ENCODE data around the gene MRPL14. TPM values are rescaled to one million over a fixed set of nuclear protein-coding genes. Genes with fewer than 3 reads are reported as not detected.
A peak's percentile ranks its signal among the peaks of the same experiment; 100 is the strongest.

MRPL14 gene
- total and polyA plus RNA-seq, 9 of the 15 experiments (the other 6 are each of a cell fraction or from before 2014, with no cell fraction given), result 126 to 424 (median 165) TPM

- H3K4me3 ChIP-seq, result no peak overlapping the region
- peaks cover 94% of the 10 kb centered on the region for H3K36me3 ChIP-seq (ENCODE audit: control insufficient read depth, insufficient read depth, low read length)
- H3K9me3 ChIP-seq (replicated peaks; ENCODE audit: control insufficient read depth, insufficient read depth, low read depth, low read length), result no peaks in the 10 kb centered on the region
- intact Hi-C loops (cut with micrococcal nuclease), result no loop called here
- H3K4me1 ChIP-seq (replicated peaks in 1 of 2; ENCODE audit: control insufficient read depth in 2 of 2, insufficient read depth in 2 of 2, low read length in 2 of 2), result peaks cover 0 to 6% of the 10 kb centered on the region in 2 experiments; a peak in 2 of 5 replicates
- in situ Hi-C loops (cut with MboI), result no loop called here
- H3K79me2 ChIP-seq (ENCODE audit: control insufficient read depth, insufficient read depth, low read length), result peaks cover 43% of the 10 kb centered on the region
- CTCF ChIA-PET (ENCODE audit: low intra/inter-chr PET ratio), result no interaction called here
- no peak overlapping the region for H3K27ac ChIP-seq (ENCODE audit: extremely low read depth, low read depth, low read length)
- 0 out of 4 replicates have a peak overlapping the region, but pooled peaks of 1 of the 2 experiments have one; percentile 5 for H3K9ac ChIP-seq (ENCODE audit: insufficient read depth in 1 of 2, low read depth in 2 of 2, low read length in 2 of 2)
- H3K4me2 ChIP-seq (ENCODE audit: insufficient read depth, low read length), result no peak overlapping the region
- no TSS peak for BruUV-seq (replicated peaks)
- H2AFZ ChIP-seq (ENCODE audit: low read depth, low read length), result no peak overlapping the region
- POLR2A ChIA-PET, result interaction anchor here (0.6 to 2.9 kb wide), 4 partner anchors 9 to 237 kb away, joined by 3 to 17 read pairs (median 3); no protein-coding TSS in a partner anchor
- no peaks in the 10 kb centered on the region for H3K9me1 ChIP-seq (ENCODE audit: control insufficient read depth, insufficient read depth, low read length)
- ATAC-seq, result no peak
- DNase-seq (ENCODE audit: extremely low read depth in 1 of 4, low spot score in 3 of 4), result no peak
- H4K20me1 ChIP-seq (replicated peaks; ENCODE audit: control insufficient read depth, insufficient read depth, low read length), result peaks cover 4% of the 10 kb centered on the region; the same call in 1 of the 2 replicates
- 97% methylated on average over 5 of the region's 5 CpGs for WGBS (ENCODE audit: insufficient coverage, low coverage, missing lambda C conversion rate)
- H3K27me3 ChIP-seq (ENCODE audit: control insufficient read depth in 2 of 2, insufficient read depth in 2 of 2, low read length in 2 of 2), result no peaks in the 10 kb centered on the region
- no peak for FAIRE-seq
- no peak for TF ChIP-seq PTRF (tag; IDR thresholded peaks at IDR 0.05)
- no peak for TF ChIP-seq BCLAF1 (IDR thresholded peaks at IDR 0.05; ENCODE audit: borderline replicate concordance in 1 of 2, control insufficient read depth in 1 of 2, low read depth in 2 of 2, low read length in 1 of 2)
- TF ChIP-seq ESRRA (IDR thresholded peaks at IDR 0.05; ENCODE audit: borderline replicate concordance, low read depth), result no peak
- no peak for TF ChIP-seq KLF6 (CRISPR knock-in tag; IDR thresholded peaks at IDR 0.05; ENCODE audit: borderline replicate concordance)
- TF ChIP-seq TRIM28 (IDR thresholded peaks at IDR 0.05), result no peak
- TF ChIP-seq CHD2 (IDR thresholded peaks at IDR 0.05; ENCODE audit: low read depth, low read length), result no peak
- no peak for TF ChIP-seq SMAD4 (CRISPR knock-in tag; conservative IDR thresholded peaks at IDR 0.05)
- TF ChIP-seq XRCC3 (IDR thresholded peaks at IDR 0.05), result no peak
- no peak for TF ChIP-seq PCBP1 (IDR thresholded peaks at IDR 0.05; ENCODE audit: low read depth, low read length, poor library complexity, severe bottlenecking)
- TF ChIP-seq ZBTB8A (IDR thresholded peaks at IDR 0.05; ENCODE audit: partially characterized antibody), result no peak
Measured at GRCh38 chr6:44107017-44107416, 20.2 kb downstream of the MRPL14 start.

Data from K562 (cell line).